Suppressor macrophage (primary cell): Measurements from ENCODE around the gene CARS1.

Experiments
- DNase-seq, 4 experiments: peaks; one replicate each; pipeline ENCODE4 v3.0.0-alpha.2; 2020 to 2022

Gene CARS1

DNA sequence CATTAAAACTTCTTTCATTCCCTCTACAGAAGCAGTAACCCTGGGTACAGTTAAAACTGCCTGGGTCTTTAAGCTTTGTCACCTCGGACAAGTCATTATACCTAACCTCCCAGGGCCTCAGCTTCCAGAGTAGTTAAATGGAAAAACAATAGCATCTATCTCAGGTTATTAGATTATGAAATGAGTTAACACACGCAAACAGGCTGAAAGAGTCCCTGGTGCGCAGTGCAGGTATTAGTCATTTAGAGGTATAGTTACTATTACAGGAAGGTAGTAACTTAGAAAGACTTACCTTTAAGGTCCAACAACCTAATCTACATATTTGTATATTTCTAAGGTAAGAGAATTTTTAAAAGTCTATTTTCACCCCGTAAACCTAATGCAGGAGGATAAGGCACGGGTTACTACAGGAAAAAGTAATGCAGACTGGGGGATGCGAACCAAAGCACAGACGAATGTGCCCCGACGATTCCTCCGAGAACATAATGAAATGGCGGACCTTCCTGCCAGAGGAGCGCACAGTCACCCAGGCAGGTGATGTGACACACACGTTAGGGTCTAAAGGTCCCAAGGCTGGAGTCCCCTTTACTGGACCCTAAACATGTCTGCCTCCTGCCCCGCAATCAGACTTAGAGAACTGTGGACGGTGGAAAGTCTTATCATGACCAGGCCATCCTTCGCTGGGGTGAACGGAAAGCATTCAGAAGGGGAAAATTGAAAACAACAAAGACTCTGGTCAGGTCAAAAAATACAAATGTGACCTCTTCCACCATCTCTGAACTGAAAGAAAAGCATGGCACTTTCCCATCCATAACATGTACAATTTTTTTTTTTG lies 66.4 kb downstream of the CARS1 start:
- DNase-seq: peak in 3 of 4 experiments; percentile 17 to 38 (median 30)

DNA sequence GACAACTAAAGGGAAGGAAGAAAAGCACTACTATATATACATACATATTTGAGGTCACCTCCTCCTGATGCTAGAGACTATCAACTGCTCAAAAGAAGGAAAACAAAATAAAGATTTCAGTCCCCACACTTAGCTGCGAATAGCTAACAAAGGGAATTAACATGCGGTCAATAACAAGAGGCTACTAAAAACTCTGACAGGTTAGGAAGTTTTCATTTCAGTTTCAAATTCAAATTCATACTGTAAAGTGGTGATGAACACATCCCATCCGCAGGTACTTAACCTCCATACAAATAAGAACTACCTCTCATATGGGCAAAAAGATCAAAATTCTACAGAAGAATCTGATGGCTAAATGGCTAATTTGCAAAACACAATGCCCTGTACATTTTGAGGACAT lies 67.7 kb downstream of the CARS1 start:
- DNase-seq: no peak

DNA sequence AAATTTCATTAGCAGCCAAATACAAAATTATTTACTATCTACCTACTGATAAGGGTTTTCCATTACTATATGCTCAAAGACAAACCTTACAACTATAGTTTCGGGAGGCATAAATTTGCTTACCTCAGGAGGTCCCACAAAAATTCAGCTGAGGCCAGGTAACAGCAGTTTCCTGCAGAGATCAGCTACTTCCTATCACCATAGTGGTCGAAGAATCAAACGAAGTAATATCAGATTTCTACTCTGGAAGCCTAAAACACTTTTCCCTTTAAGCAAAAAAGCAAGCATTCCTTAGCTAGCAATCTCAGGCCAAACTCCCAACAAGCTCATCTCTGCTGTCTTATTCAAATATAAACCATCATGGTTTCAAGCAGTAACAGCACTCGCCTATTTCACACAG lies 68.2 kb downstream of the CARS1 start:
- no peak for DNase-seq

DNA sequence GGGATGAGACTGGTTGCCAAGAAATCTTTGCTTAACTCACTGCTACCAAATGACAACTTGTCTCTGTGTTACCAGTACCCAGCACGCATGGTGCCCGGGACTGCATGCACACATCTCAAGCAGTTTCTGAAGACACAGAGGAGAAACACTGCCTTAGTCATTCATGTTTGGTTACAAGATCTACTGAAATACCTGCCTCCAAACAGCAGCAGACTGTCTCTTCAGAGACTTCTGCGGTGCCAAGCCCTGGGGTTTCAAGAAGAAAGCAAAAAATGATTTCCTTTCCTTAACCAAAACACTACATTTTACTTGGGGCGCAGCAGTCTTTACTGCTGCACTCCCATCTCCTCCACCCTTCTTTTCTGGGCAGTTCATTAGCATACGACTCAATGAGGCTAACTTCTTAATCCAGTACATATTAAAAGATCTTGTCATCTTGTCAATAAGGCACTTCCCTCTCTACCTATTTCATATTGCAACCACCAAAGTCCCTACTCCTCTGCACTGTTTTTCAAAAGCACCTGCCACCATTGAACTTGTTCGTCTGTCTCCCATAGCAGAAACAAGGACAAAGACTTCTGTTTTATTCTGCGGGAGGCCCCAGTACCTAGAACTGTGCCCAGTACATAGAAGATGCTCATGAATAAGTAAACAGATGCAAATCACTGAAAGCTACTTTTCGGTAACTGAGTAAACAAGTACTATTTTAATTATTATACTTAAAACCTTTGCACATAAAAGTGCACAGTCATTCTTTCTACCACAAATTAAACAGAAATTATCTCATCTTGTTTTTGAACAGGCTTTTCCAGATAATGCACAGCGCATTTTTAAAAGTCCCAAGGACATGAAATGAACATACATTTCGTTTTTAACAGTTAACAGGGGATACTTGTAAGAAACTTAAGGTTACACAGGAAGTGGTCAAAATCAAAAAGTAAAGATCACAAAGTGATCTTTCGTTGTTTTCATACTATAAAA lies 69.1 kb downstream of the CARS1 start:
- peak in 1 of 4 experiments; percentile 12 for DNase-seq

DNA sequence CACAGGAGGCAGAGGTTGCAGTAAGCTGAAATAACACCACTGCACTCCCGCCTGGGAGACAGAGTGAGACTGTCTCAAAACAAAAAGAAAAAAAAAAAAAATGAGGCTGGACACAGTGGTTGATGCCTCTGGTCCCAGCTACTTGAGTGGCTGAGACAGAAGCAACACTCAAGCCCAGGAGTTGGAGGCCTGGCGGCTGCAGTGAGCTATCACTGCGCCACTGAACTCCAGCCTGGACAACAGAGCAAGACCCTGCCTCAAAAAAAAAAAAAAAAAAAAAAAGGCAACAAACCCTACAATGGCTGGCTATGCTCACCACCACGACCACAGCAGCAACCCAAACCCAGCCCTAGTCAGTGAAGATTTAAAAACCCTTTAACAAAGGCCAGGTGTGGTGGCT lies 73.3 kb downstream of the CARS1 start:
- DNase-seq: no peak

DNA sequence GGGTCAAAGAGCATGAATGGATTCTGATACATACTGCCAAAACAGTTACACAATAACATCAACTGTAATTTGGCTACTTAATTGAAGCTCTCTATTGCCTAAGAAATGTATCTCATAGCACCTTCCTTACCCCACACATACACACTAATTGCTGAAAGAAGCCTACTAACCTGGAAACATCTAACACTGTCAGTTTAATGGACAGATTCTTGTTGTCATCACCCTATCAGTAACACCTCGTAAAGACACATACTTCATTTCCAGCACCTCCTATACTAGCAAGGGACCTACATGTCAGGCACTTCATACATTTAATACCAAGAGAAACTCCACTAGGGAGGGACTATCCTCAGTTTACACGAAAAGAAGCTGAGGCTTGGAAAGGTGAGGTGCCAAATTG lies 75.0 kb downstream of the CARS1 start:
- no peak for DNase-seq

DNA sequence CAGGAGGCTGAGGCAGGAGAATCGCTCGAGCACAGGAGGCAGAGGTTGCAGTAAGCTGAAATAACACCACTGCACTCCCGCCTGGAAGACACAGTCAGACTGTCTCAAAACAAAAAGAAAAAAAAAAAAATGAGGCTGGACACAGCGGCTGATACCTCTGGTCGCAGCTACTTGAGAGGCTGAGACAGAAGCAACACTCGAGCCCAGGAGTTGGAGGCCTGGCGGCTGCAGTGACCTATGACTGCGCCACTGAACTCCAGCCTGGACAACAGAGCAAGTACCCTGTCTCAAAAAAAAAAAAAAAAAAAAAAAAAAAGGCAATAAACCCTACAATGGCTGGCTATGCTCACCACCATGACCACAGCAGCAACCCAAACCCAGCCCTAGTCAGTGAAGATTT lies 76.1 kb downstream of the CARS1 start:
- DNase-seq: no peak

DNA sequence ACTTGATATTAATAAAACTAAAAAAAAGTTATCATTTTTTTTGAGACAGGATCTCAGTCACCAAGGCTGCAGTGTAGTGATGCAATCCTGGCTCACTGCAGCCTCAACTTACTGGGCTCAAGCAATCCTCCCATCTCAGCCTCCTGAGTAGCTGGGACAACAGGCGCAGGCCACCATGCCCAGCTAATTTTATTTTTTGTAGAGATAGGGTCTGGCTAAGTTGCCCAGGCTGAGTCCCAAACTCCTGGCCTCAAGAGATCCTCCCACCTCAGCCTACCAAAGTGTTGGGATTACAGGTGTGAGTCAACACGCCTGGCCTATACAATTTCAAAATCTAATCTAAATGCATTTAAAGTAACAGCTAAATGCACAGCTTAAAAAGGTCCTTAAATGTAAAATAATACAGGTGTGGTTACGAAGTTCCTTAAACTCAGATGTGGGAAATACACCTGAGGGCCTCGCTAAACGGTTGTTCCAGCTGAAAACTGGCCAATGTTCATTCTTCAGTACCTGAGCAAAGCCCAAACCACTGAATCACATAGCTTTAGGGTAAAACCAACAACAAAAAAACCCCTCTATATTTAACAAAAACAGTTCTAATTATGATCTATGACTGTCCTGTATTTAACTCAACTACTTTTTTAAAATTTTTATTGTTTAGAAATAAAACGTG lies 76.9 kb downstream of the CARS1 start:
- DNase-seq: no peak

DNA sequence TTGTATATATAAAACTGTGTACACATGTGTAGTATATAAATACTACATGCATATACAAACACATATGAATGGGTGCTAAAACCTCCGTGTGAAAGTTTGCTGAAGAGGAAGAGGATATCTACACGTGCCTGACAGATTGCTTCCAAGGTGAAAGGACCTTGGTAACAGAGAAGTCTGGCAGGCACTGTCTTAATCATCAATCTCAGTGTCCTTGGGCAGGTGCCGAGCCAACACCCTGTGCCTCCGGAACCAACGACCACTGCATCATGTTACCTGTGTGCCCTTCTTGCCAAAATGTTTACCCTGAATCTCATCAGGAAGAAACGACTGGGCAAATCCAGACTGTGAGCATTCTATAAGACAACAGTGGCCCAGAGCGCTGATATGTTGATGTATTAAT lies 80.1 kb downstream of the CARS1 start:
- no peak for DNase-seq

DNA sequence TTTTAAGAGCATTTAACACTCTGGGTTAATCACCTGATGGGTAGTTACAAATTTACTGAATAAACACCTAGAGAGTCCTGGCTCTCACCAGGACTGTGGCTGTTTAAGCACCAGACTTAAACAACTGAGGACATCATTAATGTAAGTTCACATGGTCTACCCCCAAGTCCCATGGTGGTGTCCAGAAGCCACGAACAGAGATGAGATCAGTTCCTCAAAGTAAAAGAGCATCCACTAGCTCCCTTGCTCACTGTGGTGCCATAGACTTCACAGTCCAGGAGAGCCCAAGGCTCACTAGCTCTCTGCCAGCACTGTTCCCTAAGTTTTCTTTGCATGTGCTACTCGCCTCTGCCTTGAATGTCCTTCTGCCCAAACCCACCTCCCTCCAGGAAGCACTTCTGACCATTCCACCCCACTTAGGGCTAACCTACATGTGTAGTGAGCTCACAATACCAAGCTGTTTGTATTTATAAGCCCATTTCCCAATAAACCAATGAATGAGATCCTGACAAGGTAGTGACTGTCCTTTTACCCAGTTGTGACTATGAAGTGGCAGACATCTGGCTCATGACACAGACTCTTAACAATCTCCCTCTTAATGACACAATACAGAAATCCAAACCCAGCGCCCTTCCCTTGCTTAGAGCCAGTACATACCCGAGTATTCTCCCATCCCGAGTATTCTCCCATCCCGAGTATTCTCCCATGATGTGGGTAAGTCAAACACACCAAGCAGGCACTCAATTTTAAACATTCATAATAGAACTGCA lies 80.7 kb downstream of the CARS1 start:
- peak; percentile 16 to 39 (median 28) for DNase-seq

DNA sequence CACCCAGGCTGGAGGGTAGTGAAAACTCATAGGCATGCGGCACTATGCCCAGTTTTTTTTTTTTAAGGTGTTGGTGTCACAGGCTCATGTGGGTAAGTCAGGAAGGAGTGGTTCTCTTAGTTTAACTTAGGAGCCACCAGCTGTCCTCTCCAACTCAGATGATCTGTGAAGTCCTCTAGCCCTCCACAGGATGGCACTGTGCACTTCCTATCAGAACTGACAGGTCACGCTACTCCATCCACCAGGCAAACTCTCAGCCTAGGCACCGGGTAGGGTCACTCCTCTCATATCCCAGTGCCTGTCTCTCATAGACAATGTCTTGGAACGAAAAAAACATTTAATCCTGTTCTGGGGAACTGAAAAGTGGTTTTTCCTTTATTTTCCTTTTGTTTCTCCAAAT lies 81.6 kb downstream of the CARS1 start:
- peak; percentile 41 to 70 (median 62) for DNase-seq

DNA sequence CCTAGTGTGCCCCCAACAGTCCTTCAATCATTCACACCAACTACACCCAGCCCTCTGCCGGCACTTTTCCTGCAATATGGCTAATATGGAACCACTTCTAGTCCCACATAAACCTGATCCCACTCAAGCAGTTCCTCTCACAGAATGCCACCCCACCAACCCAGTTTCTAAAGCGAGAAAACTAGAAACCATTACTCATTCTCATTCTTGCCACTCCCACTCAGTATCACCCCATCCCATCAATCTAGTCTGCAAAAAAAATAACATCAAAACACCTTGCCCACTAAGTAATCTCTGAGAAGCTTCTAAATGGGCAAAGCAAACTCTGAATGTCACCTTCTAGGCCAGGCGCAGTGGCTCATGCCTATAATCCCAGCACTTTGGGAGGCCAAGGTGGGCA lies 83.0 kb downstream of the CARS1 start:
- no peak for DNase-seq

DNA sequence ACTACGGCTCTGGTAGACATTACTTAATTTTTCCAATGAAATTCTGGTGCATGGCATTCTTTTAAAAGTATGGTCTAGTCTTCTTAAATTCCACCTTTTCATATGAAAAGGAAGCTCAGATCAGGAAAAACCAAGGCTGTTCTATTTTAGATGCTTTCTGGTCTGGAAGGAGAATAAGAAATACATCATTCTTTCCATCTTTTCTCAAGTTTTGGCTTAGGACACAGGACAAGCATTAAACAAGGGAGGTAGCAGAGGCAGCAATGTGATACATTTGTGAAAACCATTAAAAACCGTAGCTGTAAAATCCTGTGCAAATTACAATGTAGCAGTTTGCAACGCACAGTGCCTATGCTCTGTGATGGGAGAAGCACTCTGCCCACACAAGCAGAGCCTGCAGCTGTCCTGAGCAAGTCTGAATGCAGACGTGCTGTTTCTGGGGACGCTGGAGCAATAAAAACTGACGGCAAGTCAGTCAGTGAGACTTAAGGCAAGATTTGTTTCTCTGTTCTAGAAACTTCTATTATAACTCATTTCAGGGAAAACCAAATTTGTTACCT lies 88.8 kb downstream of the CARS1 start:
- DNase-seq: no peak

DNA sequence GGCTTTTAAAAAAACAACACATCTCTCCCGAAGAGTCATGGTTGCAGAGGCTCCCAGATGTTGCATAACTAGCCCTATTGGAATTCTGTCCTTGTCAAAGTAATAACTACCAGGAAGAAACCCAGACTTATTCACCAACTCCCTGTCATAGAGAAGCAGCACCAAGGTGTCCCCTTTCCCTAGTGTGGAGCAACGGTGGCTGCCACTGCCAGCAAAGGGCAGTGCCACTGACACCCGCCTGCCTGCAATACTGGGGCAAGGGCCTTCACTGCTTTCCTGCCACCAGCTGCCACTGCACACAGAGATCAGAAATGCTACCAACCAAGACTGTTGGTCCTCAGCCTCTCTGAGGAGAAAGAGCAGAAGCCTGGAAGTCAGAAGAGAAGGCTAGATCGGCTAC lies 92.4 kb downstream of the CARS1 start:
- no peak for DNase-seq

DNA sequence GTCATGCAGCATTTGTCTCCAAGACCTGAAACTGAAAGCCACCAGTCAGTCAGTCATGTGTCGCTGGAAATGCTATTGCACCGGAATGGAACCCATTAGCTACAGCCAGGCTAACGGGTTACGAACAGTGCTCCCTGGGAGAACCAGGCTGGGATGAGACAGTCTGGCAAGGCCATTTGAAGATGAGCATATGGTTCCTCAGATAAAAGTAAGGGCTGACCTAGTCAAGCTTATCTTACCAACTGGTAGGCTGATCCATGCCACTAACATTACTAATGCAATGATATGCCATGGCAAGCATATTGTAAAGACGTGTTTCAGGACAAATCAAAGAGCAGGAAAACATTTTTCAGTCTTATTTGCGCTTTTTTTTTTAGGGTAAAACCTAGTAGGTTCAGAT lies 93.5 kb downstream of the CARS1 start:
- no peak for DNase-seq

DNA sequence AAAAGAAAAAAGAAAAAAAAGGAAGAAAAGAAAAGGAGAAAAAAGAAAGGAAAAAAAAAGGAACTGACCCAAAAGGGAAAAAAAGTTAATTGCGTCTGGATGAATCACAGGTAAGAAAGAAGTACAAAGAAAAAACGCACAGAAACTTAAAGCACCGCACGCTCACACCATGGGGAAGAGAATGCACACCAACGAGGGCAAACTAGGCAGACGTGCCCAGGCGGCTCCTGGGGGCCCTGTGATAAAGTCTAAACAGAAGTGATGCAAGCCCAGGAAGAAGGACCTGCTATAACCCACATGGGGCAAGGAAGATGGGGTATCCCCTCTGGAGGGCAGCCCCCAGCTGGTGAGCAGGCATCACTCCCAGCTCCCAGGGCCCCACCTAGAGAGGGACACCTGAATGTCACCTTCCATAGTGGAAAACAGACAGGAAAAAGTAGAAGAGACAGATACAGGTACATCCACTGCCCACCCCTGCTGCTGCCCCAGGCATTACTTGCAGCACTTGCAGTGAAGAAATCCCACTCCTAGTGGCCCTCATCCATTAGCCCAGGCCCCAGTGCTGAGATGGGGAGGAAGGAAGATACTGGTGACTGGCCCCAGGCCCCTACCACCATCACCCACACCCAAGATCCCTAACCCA lies 94.0 kb downstream of the CARS1 start:
- no peak for DNase-seq

DNA sequence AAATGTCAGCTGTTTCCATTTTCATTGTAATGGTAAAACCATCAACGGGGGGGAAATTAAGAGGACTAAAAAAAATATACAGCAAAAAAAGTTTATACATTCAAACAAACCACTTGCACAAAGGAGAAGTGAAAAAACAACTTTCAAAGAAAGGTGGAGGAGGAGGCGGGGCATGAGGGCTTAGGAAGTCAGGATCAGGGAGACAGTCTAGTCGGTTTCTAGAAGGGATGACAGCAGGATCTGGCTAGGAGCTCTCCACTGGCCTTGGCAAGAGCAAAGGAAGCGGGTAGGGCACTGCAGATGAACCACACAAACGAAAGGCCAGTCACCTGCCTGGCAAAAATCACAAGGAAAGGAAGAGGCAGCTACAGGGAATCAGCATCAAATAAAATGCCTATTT lies 96.1 kb downstream of the CARS1 start:
- DNase-seq: peak in 1 of 4 experiments; percentile 26

DNA sequence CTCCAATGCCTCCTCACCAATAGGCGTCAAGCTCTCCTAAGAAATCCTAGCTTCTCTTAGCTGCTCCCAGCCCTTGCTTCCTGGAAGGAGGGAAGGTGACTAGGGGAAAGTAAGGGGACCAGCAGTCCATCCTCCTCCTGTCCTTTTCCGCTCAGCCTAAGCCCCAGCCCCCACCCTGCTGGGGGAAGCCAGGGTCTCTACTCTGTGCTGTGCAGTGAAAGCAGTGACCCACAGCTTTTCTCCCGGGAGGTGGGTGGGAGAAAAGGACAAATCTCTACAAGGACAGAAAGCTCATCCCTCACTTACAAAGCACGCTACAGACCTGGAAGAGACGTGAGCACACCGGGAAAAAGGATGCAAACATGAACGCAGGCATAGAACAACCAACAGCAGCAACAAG lies 97.1 kb downstream of the CARS1 start:
- no peak for DNase-seq

DNA sequence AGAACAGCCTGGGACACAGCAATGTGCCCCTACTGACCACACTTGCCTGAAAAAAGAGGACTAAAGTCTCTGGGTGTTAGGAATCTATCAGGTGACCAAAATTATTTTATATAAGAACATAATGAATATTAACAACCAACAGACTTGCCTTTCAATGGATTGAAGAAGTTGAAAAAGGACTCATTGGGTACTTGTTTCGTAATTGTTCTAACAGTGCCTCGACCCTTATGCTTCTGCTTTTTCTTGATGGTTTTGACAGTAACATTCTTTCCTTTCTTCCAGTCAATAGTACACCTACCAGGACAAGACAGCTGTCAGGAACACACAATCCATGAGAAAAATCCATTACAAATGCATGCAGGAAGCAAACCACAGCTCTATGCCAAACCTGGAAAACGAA lies 99.0 kb downstream of the CARS1 start:
- DNase-seq: peak in 2 of 4 experiments; percentile 40 to 49

DNA sequence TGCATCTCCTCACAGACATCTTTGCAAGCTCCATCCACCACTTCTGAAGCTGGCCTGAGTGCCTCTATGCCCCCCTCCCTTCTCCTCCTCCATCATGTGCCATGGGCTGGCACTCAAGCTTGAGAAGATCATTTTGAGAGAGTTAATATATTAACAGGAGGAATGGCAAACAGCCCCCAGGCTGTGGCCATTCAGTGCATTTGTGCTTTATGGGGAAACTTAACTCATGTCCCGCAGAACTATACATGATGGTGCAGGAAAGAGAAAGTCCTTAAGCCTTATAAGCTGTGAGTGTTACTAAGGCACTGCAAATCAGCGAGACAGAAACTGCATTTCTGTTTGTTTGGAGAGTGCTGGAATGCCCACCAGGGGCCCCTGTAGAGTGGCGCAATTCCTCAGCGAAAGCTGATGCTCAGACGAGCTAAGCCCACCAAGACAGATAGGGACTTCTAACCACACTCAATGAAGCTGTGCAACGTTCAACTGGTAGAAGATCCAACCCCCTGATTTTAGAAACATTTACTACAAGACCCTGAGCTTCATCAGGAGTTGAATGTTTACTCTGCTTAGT lies 101.2 kb downstream of the CARS1 start:
- no peak for DNase-seq

DNA sequence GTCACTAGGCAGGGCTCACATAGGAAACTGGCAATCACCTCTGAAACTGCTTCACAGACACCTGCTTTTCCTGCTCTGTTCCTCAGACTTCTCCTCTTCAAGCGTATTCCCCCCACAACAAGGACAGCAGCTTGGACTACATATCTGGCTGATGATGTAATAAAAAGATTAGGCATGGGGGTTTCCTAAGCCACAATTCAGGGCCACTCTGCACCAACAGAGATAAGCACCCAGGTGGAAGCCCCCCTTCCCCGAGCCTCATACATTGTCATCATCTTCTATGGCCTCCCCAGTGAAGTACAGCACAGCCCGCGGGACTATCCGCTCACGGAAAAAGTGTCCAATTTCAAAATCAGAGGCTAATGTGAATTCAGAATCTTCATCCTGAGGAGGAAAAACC lies 103.0 kb downstream of the CARS1 start:
- DNase-seq: no peak
